ENCODE data around the gene FOXM1.
A peak's percentile ranks its signal among the peaks of the same experiment; 100 is the strongest.
"Not testable (repeated sequence)": the region's sequence is repeated elsewhere in the genome, so short reads cannot be mapped to it uniquely, and the experiment has no call there.

The FOXM1 gene

DNA sequence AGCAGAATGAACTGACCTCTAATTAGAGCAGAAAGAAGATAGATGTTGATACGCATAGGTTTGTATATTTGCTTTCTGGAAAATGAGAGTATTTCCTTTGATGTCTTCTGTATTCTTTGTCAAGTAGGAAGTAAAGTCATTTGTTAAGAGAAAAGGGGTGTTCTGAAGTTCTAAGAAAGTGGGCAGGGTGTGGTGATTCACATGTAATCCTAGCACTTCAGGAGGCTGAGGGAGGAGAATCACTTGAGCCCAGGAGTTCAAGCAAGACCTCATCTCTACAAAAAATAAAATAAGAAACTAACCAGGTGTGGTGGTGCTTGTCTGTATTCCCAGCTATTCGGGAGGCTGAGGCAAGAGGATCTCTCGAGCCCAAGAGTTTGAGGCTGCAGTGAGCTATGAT is 2.9 kb upstream of the FOXM1 start:
- no peak for DNase-seq

DNA sequence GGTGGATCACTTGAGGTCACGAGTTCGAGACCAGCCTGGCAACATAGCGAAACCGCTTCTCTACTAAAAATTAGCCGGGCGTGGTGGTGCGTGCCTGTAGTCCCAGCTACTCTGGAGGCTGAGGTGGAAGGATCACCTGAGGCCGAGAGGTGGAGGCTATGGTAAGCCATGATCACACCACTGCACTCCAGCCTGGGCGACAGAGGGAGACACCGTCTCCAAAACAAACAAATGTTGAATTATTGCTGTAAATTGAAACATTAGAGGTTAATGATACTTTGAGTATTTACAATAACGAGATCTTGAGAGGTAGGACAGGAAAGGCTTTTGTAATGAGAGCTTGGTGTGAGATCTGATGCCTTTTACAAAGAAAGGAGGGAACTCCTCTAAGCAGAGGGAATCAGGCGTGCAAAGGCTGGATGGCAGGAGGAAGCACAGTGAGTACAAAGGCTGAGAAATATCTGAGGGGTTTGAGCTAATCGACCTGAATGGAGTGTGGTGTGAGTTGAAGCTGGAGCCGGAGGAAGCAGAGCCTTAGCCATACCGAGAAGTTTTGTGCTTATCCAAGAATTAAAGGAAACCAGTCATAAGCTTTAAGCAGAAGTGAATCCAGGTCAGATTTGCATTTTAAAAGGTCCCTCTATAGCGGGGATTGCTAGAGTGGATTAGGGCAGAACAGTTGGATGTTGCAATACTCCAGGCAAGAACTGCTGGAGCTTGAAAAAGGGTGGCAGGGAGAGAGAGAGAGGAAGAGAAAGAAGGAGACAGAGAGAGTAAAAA is 1.2 kb upstream of the FOXM1 start:
- DNase-seq = peak; percentile 92

DNA sequence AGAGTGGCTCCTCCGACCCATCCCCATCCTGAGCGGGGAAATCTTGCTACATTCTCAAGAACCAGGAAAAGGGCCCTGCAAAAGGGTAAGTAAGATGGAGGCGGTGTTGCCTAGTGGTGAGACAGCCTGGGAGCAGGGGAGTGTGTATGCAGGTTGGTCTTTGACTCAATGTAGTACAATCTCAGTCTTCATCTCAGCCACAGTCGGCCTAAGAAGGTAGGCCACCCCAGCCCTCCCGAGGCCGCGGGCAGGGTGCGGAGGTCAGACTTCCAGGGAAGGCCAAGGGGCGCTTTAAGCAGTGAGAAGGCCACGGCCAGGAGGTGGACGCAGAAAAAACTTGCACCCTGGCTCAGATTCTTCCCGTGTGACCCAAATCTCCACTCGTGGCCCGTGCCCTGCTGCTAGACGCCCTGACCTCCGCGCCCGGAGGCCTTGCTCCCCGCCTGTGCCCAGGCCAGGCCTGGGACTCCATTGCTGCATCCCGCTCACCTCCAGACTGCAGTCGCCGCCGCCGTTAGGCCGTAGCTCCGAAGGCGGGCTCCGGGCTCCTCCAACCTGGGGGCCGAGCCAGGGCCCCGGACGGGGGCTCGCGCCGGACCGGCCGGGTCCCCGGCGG is 435 bp downstream of the FOXM1 start:
- peak; percentile 24 for DNase-seq

DNA sequence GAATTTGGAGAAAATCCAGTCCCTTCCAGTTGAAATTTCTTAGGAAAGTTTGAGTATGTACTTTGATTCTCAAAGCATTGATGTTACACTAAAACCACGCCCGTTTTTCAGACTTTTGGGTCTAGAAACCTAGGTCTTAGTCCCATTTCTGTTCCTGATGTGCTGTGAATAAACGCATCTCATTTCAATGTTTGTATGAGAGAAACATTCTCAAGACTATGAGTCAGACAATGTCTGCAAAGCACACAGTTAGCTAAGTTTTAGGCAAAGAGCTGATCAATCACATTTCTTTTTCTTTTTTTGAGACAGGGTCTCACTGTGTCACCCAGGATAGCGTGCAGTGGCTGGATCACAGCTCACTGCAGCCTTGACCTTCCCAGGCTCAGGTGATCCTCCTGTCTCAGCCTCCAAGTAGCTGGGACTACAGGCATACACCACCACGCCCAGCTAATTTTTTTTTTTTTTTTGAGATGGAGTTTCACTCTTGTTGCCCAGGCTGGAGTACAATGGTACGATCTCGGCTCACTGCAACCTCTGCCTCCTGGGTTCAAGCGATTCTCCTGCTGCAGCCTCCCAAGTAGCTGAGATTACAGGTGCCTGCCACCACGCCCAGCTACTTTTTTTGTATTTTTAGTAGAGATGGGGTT is 7.9 kb downstream of the FOXM1 start:
- not testable (repeated sequence) for DNase-seq

DNA sequence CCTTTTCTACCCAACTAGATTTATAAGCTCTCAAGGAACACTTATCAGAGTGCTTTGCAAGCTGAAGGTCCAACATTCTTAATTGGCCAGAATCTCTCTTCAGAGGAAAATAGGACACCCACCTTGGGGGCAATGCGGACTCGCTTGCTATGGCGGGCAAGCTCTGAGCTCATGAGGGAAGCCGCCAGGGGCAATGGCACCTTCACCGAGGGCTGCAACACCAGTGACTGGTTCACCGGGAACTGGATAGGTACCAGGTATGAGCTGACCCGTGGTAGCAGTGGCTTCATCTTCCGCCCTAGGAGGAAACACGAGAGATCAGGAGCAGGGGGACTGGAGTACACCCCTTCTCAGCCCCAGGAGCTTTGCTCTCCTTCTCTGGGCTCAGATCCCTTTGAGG is 12.8 kb downstream of the FOXM1 start:
- DNase-seq = no peak

DNA sequence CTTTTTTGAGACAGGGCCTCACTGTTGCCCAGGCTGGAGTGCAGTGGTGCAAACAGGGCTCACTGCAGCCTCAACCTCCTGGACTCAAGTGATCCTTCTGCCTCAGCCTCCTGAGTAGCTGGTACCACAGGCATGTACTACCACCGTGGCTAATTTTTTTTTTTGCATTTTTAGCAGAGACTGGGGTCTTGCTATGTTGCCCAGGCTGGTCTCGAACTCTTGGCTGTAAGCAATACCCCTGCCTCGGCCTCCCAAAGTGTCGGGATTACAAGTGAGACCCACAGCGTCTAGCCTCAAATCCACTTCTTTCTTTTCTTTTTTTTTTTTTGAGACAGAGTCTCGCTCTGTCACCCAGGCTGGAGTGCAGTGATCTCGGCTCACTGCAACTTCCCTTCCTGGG is 13.6 kb downstream of the FOXM1 start:
- not testable (repeated sequence) for DNase-seq

DNA sequence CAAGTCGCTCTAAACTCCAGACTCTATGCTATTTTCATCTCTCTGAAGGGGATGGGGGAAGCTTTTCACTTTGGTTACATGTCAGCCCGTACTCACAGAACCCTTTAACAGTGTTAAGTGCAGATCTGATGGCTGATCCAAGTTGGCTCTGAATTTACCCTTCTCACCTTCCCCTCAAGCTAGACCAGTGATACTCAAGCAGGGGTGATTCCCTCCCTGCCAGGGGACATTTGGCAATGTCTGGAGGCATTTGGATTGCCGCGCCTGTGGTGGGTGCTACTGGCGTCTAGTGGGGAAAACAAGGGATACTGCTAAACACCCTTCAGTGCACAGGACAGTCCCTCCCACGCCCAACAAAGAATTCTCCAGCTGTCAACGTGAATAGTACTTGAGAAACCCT is 14.1 kb downstream of the FOXM1 start:
- DNase-seq = no peak

DNA sequence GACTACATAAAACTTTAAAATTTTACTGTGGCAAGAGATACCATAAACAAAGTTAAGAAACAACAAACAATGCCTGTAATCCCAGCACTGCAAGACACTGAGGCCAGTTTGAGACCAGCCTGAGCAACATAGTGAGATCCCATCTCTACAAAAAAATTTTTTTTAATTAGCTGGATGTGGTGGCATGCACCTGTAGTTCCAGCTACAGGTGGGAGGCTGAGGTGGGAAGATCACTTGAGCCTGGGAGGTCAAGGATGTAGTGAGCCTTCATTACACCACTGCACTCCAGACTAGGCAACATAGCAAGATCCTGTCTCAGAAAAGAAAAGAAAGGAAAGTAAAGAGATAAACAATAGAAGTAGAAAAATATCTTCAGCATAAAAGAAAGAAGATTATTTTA is 16.8 kb downstream of the FOXM1 start:
- no peak for DNase-seq

DNA sequence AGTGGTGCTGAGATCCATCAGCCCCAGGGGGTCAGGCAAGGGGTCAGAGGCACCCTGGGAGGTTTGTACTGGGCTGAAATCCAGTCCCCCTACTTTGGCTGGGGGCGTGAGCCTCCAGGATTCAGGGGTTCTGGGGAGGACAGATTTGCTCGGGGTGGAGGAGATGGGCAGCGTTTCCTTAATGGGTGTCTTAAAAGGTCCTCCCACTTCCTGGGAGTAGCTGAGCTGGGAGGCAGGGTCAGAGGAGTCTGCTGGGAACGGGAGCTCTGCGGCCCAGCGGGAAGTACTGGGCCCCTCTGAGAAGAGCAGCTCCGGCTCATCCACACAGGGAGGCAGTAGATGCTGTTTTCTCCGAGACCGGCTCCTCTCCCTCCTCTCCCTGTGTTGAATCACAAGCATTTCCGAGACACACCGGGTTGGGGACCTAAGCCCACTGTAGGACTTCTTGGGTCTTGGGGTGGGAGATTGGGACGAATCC is 18.0 kb downstream of the FOXM1 start:
- DNase-seq = no peak

DNA sequence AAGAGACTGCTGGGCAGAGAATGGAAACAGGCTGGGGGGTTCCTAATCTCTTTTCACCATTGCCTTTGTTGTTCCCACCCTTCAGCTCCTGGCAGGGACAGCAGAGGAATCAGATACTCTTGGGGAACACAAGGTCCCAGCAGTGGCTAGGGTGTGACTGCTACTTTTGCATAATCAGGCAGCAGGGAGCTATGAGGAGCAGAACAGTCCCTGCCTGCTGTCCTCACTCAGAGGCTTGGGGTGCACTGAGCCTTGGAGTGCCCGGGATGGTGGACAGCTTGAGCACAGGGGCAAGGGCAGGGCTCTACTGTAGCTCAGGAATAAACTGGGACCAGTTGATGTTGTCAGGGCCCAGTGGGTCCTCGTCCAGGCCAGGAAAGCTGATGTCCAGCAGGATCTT is 18.6 kb downstream of the FOXM1 start:
- no peak for DNase-seq

DNA sequence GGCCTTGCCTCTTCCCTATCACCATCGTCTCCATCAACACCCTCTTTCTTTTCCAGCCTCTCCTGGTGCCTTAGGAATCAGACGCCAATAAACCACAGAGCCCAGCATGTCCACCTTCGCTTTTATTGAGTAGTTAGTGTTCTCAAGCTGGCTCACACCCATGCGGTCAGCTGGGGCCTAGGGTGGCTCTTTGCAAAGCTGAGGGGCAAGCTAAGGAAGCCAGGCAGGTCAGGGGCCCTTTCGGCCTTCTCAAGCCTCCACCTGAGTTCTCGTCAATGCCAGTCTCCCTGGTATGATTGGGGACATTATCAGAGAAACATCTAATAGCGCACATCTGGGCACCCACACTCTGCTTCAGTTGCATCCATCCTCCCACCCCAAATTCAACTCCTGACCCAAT is 19.4 kb downstream of the FOXM1 start:
- no peak for DNase-seq

DNA sequence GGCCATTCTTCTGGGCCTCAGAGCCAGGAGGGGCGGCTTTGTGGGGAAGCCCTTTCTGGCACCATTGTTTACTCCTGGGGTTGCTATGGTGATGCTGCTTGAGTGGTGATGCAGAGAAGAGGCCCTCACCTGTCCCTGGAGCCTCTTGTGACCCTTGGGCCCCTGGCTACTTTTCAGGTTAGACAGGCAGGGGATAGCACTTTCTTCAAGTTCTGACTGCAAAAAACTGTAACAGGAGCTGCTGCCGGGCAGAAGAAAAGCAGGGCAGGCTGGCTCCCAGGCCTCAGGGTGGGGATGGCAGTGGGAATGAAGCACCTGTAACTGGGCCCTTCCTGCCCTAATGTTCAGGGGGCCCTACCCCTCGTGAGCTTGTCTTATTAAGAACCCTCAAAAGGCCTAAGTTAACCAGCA is 19.9 kb downstream of the FOXM1 start, which contains the start of gene TEX52:
Gene TEX52, minus strand, starts transcription at position 19 of the 411 bp plus-strand sequence. Its CDS starts 13 bp downstream, at position 6.
- no peak for DNase-seq

DNA sequence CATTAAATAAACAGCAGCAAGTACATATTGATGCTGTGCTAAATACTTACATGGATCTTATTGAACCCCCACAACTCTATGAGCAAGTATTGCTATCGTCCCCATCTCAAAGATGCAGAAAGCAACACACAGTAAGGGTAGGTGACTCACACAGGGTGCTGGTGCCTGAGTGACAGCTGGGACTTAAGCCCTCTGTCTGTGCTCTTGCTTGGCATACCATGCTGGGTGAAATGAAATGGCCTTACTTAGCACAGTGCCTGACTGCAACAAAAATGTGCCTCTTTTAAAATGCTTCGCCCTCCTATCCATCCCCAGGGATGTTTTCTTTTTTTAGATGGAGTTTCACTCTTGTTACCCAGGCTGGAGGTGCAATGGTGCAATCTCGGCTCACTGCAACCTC is 20.9 kb downstream of the FOXM1 start:
- no peak for DNase-seq

DNA sequence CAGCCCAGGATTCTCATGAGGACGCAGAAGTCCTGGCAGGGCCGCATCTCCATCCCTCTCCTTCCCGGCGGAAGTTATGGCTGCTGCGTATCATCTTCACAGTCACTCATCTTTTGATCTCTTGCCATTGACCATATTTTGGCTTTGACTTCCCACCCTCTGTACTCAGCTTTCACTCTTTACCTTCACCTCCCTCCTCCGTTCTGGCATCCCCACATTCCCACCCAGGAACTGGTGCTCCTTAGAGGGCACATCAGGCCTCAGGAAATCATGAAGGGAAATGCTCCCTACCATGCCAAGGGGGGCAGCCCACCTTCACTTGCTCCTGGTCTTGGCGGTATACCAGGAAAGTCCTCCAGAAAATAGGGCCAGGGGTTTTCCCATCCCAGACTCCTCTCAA is 21.4 kb downstream of the FOXM1 start:
- no peak for DNase-seq

DNA sequence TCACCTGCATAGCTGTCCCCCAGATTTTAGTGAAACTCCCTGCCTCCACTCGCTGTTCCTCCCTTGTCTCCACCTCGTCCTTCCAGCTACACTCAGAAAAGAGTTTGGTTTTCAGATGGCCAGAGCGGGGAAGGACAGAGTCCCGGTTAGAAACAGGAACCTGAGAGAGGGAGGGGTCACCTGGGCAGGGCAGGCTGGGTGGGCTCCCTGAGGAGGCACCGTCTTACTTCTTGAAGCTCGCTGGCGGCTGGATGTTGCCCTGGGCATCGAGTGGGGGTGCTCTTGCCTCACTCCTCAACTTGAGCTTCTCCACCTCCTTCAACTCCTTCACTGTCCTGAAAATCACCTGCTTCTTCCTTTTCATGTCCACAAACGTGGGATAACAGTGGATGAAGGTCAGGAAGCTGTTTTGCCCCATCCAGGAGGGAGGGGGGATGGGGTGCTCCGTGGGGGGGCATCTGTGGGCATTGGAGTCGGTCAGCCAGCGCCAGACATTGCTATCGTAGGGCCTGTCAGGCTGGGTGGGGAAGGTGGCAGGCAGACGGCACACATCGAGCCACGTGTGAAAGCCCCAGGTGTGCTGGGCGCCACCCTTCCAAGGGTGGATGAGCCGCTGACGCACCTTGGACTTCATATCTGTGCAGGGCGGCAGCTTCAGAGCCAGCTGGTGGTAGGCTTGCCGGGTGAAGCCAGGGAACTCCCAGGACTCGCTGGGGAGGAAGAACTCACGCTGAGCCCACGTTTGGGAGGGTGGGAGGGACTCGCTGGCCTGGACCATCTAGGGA is 22.1 kb downstream of the FOXM1 start:
- no peak for DNase-seq

DNA sequence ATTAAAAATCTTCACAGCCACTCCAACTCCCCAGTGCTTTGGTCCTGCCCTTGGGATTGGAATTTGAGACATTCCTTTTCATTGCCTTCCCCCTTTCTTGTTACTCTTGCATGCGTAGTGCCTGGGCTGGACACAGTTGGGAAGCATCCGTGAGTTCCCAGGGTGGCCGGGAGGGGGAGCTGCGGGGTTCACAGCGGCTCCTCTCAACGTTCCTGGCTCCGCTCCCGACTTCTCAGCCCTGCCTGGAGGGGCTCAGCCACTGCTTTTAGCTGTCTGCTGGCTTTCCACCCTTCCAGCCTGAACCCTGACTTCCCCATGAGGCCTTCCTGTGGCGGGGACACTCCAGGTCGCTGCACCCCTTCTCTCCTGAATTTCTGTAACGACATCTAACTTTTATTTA is 23.3 kb downstream of the FOXM1 start:
- peak; percentile 73 for DNase-seq

DNA sequence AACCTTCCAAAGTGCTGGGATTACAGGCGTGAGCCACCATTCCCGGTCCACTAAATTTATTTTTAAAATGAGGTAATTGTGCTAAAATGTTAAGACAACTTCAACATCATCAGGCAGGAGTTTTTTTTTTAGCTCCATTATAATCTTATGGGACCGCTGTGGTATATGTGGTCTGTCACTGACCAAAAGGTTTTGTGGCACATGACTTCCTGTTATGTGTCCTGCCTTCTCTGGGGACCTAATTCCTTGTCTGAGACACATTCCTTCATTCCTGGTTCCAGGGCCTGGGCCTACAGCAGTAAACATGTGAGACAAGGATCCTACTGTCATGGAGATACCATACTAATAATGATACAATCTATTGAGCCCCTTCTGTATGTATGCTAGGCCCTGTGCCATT is 25.0 kb downstream of the FOXM1 start:
- DNase-seq = no peak

DNA sequence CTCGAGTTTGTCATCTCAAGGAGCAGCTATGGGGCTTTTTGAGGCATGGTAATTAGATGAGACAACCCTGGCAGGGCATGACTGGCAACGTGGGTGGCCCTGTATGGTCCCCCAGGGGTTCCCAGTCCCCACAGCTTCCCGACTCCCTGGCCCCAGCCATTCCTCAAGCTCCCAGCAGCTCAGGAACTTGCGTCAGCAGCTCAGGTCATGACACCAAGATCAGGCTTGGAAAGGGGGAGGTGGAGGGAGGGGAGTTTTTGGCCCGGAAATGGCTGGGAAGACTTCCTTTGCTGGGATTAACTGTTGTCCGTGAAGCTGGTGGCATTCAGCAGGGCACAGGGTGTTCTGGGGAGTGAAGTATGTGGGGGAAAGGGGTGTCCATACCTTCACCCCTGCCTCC is 31.7 kb downstream of the FOXM1 start:
- no peak for DNase-seq

DNA sequence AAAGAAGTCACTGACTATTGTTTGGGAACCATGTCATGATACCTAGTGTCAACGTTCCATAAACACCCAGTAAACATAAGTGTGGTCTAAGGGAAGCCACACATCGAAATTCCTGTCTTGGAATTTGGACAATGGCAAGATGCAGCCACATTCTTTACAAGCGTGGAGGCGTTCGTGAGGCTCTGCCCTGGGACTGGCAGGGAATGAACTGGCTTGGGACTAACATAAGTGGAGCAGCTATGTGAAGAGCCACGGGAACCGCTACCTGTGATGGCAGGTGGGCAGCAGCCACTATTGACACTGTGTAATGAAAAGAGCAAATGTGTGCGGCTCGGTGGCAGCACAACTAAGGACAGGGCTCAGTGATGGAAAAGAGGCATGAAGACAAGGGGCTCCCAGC is 32.2 kb downstream of the FOXM1 start:
- no peak for DNase-seq

DNA sequence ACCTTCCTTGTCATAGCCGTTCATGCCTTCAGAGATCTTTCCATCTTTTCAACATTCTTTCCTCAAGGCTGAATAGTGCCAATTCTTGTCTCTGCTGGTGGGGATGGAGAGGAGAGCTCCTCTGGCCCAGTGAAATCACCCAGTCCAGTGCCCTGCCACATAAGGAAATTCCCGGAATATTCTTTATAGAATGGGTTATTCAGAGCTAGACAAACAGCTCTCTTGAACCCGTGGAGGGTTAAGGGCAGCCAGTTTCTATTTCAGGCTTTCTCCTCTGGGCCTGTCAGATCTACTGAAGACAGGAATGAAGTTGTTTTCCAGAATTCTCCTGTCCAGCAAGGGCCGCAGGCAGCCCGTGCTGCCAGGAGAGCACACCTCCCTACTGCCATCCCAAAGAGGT is 34.0 kb downstream of the FOXM1 start:
- no peak for DNase-seq

DNA sequence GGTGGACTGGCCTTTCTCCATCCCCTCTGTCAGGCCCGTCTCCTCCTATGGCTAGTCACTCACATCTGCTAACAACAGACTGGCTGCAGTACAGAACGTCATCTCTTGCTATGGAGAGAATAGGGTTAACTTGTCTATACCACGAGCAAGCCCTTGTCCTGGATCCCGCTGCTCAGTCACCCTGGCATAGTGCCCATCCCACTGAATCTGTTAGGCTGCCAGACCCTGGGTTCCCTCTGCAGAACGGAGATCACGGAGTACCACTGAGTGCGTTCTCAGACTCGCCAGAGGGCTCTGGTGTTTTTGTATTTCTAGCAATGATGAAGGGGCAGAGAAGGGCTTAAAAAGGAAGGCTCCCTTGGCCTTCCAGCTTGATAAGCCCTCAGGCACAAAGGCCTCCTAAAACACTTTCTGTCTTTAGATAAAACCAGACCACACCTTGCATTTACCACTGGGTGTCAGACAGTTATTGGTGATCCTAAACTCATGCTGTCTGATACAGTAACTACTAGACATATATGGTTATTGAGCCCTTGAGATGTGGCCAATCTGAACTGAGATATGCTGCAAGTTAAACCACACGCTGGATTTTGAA is 35.8 kb downstream of the FOXM1 start:
- no peak for DNase-seq

DNA sequence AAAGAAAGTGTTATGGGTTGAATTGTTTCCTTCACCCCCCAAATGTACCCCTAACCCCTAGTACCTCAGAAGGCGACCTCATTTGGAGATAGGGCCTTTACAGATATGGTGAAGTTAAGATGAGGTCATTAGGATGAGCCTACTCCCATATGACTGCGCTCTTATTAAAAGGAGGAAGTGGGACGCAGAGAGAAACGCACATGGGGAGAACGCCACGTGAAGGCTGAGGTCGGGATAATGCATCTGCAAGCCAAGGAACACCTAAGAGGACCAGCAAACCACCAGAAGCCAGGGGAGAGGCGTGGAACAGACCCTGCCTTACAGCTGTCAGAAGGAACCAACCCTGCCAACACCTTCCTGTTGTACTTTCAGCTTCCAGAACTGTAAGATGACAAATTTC is 40.4 kb downstream of the FOXM1 start:
- peak; percentile 65 for DNase-seq
